DLD1 (cell line): ENCODE measurements around the gene PLS1.
"Not testable (repeated sequence)": the region's sequence is repeated elsewhere in the genome, so short reads cannot be mapped to it uniquely, and the experiment has no call there.

Experiments
- in situ Hi-C: cut with HindIII; loops from 2 replicates; pipeline ENCODE4 v1.10.0; 2017; ENCODE audit warnings: low sequenced_read_pairs

The PLS1 gene

GRCh38 chr3:142752605-142753004 is 156.4 kb downstream of the PLS1 start:
- in situ Hi-C loops = not testable (repeated sequence)

- in situ Hi-C loops = no loop called here
These were observed 158.3 kb downstream of the PLS1 start for GRCh38 chr3:142754494-142754893.
